ENCODE data around the gene ARL3. TPM values are rescaled to one million over a fixed set of nuclear protein-coding genes. Genes with fewer than 3 reads are reported as not detected.
A peak's percentile ranks its signal among the peaks of the same experiment; 100 is the strongest.

Gene ARL3
- total RNA-seq, 2 experiments from 2014 or later, result 0.99 to 1.3 TPM

GRCh38 chr10:102752934-102753664, 38.9 kb upstream of the ARL3 start:
- peak in 4 of 14 experiments; percentile 16 to 57 (median 41) for DNase-seq
- TF ChIP-seq, protein P1, sequence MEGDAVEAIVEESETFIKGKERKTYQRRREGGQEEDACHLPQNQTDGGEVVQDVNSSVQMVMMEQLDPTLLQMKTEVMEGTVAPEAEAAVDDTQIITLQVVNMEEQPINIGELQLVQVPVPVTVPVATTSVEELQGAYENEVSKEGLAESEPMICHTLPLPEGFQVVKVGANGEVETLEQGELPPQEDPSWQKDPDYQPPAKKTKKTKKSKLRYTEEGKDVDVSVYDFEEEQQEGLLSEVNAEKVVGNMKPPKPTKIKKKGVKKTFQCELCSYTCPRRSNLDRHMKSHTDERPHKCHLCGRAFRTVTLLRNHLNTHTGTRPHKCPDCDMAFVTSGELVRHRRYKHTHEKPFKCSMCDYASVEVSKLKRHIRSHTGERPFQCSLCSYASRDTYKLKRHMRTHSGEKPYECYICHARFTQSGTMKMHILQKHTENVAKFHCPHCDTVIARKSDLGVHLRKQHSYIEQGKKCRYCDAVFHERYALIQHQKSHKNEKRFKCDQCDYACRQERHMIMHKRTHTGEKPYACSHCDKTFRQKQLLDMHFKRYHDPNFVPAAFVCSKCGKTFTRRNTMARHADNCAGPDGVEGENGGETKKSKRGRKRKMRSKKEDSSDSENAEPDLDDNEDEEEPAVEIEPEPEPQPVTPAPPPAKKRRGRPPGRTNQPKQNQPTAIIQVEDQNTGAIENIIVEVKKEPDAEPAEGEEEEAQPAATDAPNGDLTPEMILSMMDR (IDR thresholded peaks at IDR 0.05), result peak; percentile 32
- no peak overlapping the region for H3K4me3 Mint-ChIP-seq
- H3K4me1 ChIP-seq (ENCODE audit: insufficient read depth, low read length), result peaks cover 27% of the 10 kb centered on the region
- no peaks in the 10 kb centered on the region for H3K9me3 Mint-ChIP-seq
- peaks cover 58% of the 10 kb centered on the region for H3K4me1 Mint-ChIP-seq (ENCODE audit: low read depth)
- ChIA-PET POLR2A (interaction anchor here (2.8 kb wide), 1 partner anchor 10 kb away, joined by 16 read pairs; the partner anchor contains the start of gene WBP1L), CTCF (interaction anchor here (0.9 to 1.4 kb wide), 6 partner anchors 9 to 24 kb away, joined by 3 to 8 read pairs (median 4); partner anchors contain the start of gene WBP1L)
- intact Hi-C loops (cut with DNase I, micrococcal nuclease), result loop anchor here in 1 of 2 experiments (1.0 to 5.0 kb wide), 3 partner anchors 24 to 99 kb away; partner anchors contain the start of gene BORCS7
- peaks cover 7% of the 10 kb centered on the region for H3K36me3 ChIP-seq (ENCODE audit: insufficient read depth, low read length)
- no peak overlapping the region for H3K27ac ChIP-seq (ENCODE audit: low read depth in 1 of 2, low read length in 2 of 2)
- H3K9me3 ChIP-seq (ENCODE audit: control insufficient read depth in 1 of 2, insufficient read depth in 1 of 2, low read length in 2 of 2), result no peaks in the 10 kb centered on the region
- peak overlapping the region; percentile 48 for H3K27ac Mint-ChIP-seq
- no peaks in the 10 kb centered on the region for H3K27me3 Mint-ChIP-seq
- peaks cover 22% of the 10 kb centered on the region for H3K36me3 Mint-ChIP-seq (ENCODE audit: low read depth)
- peak; percentile 87 for ATAC-seq (ENCODE audit: poor library complexity)
- H3K27me3 ChIP-seq (ENCODE audit: control insufficient read depth in 1 of 2, insufficient read depth in 2 of 2, low read length in 2 of 2), result no peaks in the 10 kb centered on the region
- H3K4me3 ChIP-seq (ENCODE audit: low read length), result no peak overlapping the region

DNA sequence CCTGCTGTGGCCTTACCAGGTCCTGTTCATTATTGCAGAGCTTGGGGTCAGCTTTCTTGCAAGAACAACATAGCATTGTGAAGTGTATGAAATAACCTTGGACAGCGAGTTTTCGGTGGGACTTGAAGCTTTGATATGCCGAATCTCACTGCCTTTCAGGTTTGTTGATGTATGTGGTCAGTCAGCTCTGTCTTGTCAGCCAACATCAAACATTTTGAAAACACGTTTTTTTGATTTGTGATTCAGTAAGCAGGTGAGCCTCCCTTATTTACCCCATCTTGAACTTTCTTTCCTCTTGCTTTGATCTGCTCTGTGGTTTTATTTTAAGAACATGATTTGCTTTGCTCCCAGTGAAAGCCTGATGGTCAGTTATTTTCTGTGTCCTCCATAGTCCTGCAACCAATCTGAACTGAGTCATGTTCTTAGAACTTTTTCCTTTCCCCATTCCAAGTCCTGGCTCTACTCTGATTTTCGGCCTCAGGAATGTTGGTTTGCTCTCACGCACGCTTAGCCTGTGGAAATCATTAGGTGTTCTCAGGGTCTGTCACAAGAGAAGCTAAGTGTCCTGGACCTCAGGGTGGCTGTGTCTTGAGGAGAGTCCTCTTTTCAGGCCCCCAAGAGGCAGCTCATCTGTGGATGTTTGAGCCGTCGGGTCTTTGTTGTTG, 38.2 kb upstream of the ARL3 start:
- CTCF ChIA-PET, result interaction anchor here (0.9 to 1.4 kb wide), 5 partner anchors 10 to 25 kb away, joined by 3 to 8 read pairs (median 4); no protein-coding TSS in a partner anchor
- Mint-ChIP-seq H3K27ac (peak overlapping the region; percentile 48), H3K9me3 (no peaks in the 10 kb centered on the region), H3K4me1 (ENCODE audit: low read depth) (peaks cover 56% of the 10 kb centered on the region), H3K27me3 (no peaks in the 10 kb centered on the region), H3K4me3 (no peak overlapping the region), H3K36me3 (ENCODE audit: low read depth) (peaks cover 21% of the 10 kb centered on the region)
- POLR2A ChIA-PET, result interaction anchor here (0.9 to 2.8 kb wide), 3 partner anchors 9 to 38 kb away, joined by 3 to 16 read pairs (median 3); partner anchors contain the start of genes ARL3, SFXN2 and WBP1L
- intact Hi-C loops (cut with DNase I, micrococcal nuclease), result loop anchor here in 1 of 2 experiments (5.0 kb wide), 2 partner anchors 40 to 100 kb away; partner anchors contain the start of gene BORCS7
- peak; percentile 54 for ATAC-seq (ENCODE audit: poor library complexity)
- H3K27ac ChIP-seq (ENCODE audit: low read depth in 1 of 2, low read length in 2 of 2), result no peak overlapping the region
- peaks cover 26% of the 10 kb centered on the region for H3K4me1 ChIP-seq (ENCODE audit: insufficient read depth, low read length)
- TF ChIP-seq, protein P1 (IDR thresholded peaks at IDR 0.05), result no peak
- DNase-seq, result peak in 1 of 14 experiments; percentile 22
- no peaks in the 10 kb centered on the region for H3K27me3 ChIP-seq (ENCODE audit: control insufficient read depth in 1 of 2, insufficient read depth in 2 of 2, low read length in 2 of 2)
- H3K36me3 ChIP-seq (ENCODE audit: insufficient read depth, low read length), result peaks cover 7% of the 10 kb centered on the region
- H3K4me3 ChIP-seq (ENCODE audit: low read length), result no peak overlapping the region
- H3K9me3 ChIP-seq (ENCODE audit: control insufficient read depth in 1 of 2, insufficient read depth in 1 of 2, low read length in 2 of 2), result no peaks in the 10 kb centered on the region

DNA sequence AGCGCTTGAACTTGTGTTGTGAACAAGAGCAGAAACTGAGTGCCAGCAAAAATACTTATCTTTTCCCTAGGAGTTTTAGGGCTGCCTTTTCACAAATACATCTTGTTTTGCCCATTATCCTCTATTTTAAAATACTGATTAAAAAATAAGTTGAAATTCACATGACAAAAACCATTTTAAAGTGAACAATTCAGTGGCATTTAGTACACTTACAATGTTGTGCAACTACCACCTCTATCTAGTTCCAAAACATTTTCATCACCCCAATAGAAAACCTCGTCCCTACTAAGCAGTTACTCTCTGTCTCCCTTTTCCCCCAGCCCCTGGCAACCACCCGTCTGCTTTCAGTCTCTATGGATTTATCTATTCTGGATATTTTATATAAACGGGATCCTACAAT, 31.0 kb upstream of the ARL3 start:
- Mint-ChIP-seq H3K4me3 (peak overlapping the region; percentile 94), H3K36me3 (ENCODE audit: low read depth) (peaks cover 17% of the 10 kb centered on the region), H3K27me3 (no peaks in the 10 kb centered on the region), H3K4me1 (ENCODE audit: low read depth) (peaks cover 54% of the 10 kb centered on the region), H3K9me3 (no peaks in the 10 kb centered on the region), H3K27ac (peak overlapping the region; percentile 86)
- peaks cover 27% of the 10 kb centered on the region for H3K4me1 ChIP-seq (ENCODE audit: insufficient read depth, low read length)
- H3K4me3 ChIP-seq (ENCODE audit: low read length), result peak overlapping the region; percentile 99
- no peak overlapping the region for H3K27ac ChIP-seq (ENCODE audit: low read depth in 1 of 2, low read length in 2 of 2)
- ChIA-PET POLR2A (interaction anchor here (3.0 to 3.2 kb wide), 2 partner anchors 31 to 100 kb away, joined by 28 to 32 read pairs; partner anchors contain the start of genes ARL3, SFXN2 and TRIM8), CTCF (interaction anchor here (4.9 kb wide), 1 partner anchor 32 kb away, joined by 30 read pairs; the partner anchor contains the start of genes ARL3 and SFXN2)
- ATAC-seq (ENCODE audit: poor library complexity), result no peak
- TF ChIP-seq, protein P1 (IDR thresholded peaks at IDR 0.05), result no peak
- H3K27me3 ChIP-seq (ENCODE audit: control insufficient read depth in 1 of 2, insufficient read depth in 2 of 2, low read length in 2 of 2), result no peaks in the 10 kb centered on the region
- no peak for DNase-seq
- intact Hi-C loops (cut with DNase I, micrococcal nuclease), result loop anchor here in 1 of 2 experiments (10.0 kb wide), 7 partner anchors 350 to 1700 kb away; partner anchors contain the start of genes HPS6, NFKB2, NT5C2 and OGA
- H3K9me3 ChIP-seq (ENCODE audit: control insufficient read depth in 1 of 2, insufficient read depth in 1 of 2, low read length in 2 of 2), result no peaks in the 10 kb centered on the region
- no peaks in the 10 kb centered on the region for H3K36me3 ChIP-seq (ENCODE audit: insufficient read depth, low read length)

Measured in CD4-positive, alpha-beta T cell (primary cell).